ENCODE measurements around the gene SLC9A6. TPM values are rescaled to one million over a fixed set of nuclear protein-coding genes. Genes with fewer than 3 reads are reported as not detected.

SLC9A6 gene
- total RNA-seq, 1 donor from 2014 or later = 24.2 TPM

DNA sequence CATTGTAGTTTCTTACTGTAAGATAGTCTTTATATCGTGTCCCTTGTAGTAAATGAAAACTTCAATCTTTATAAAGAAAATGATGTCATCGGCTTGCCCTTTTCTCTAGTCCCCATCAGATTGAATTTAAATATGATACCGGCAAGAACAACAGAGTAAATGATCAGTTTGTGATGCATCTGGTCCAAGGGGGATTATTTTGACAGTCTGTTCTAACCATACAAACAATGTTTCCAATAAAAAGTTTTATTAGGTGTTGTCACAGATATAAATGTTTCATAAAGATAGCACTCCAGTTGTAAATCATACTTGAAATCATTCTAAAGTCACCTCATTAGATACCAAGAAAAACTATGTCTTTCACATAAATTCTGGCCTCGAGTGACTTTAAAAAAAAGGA lies 72.3 kb downstream of the SLC9A6 start:
- peaks cover 7% of the 10 kb centered on the region for H3K9me3 Mint-ChIP-seq
- Histone ChIP-seq H3K4me1 (peaks cover 5% of the 10 kb centered on the region), H3K9ac (no peak overlapping the region), H3K4me3 (no peak overlapping the region), H4K20me1 (ENCODE audit: low read depth) (no peaks in the 10 kb centered on the region), H2AFZ (replicated peaks) (no peak overlapping the region), H3K9me3 (ENCODE audit: low read depth) (no peaks in the 10 kb centered on the region), H3F3A (ENCODE audit: low read depth) (no peaks in the 10 kb centered on the region), H3K27ac (no peak overlapping the region), H3K79me2 (ENCODE audit: low read depth) (no peaks in the 10 kb centered on the region), H3K27me3 (no peaks in the 10 kb centered on the region), H3K36me3 (no peaks in the 10 kb centered on the region), H3K4me2 (no peak overlapping the region)
- peaks cover 4% of the 10 kb centered on the region for H3K27me3 Mint-ChIP-seq (ENCODE audit: insufficient read depth, low read depth)
- no peak overlapping the region for H3K4me3 Mint-ChIP-seq
- H3K4me1 Mint-ChIP-seq = no peaks in the 10 kb centered on the region
- no peak for DNase-seq (ENCODE audit: low spot score)
- H3K36me3 Mint-ChIP-seq = no peaks in the 10 kb centered on the region
- TF ChIP-seq EZH2 (IDR thresholded peaks at IDR 0.05) = no peak
- TF ChIP-seq CTCF (IDR thresholded peaks at IDR 0.05) = no peak
- TF ChIP-seq EZH2phosphoT487 (IDR thresholded peaks at IDR 0.05) = no peak
- no peak overlapping the region for H3K27ac Mint-ChIP-seq

GRCh38 chrX:136059350-136059749 lies 74.1 kb downstream of the SLC9A6 start:
- Histone ChIP-seq H3K4me2 (no peak overlapping the region), H3K36me3 (no peaks in the 10 kb centered on the region), H3K9me3 (ENCODE audit: low read depth) (no peaks in the 10 kb centered on the region), H3K4me1 (peaks cover 5% of the 10 kb centered on the region), H3K27ac (no peak overlapping the region), H3K27me3 (no peaks in the 10 kb centered on the region), H3K9ac (no peak overlapping the region), H4K20me1 (ENCODE audit: low read depth) (no peaks in the 10 kb centered on the region), H3K4me3 (no peak overlapping the region), H2AFZ (replicated peaks) (no peak overlapping the region), H3K79me2 (ENCODE audit: low read depth) (no peaks in the 10 kb centered on the region), H3F3A (ENCODE audit: low read depth) (no peaks in the 10 kb centered on the region)
- TF ChIP-seq EZH2phosphoT487 (IDR thresholded peaks at IDR 0.05) (no peak), CTCF (IDR thresholded peaks at IDR 0.05) (no peak), EZH2 (IDR thresholded peaks at IDR 0.05) (no peak)
- Mint-ChIP-seq H3K36me3 (no peaks in the 10 kb centered on the region), H3K27ac (no peak overlapping the region), H3K4me1 (no peaks in the 10 kb centered on the region), H3K9me3 (peaks cover 3% of the 10 kb centered on the region), H3K4me3 (no peak overlapping the region), H3K27me3 (ENCODE audit: insufficient read depth, low read depth) (peaks cover 4% of the 10 kb centered on the region)
- no peak for DNase-seq (ENCODE audit: low spot score)

- peaks cover 4% of the 10 kb centered on the region for H3K27me3 Mint-ChIP-seq (ENCODE audit: insufficient read depth, low read depth)
- no peaks in the 10 kb centered on the region for H3K9me3 Mint-ChIP-seq
- no peak overlapping the region for H3K4me3 Mint-ChIP-seq
- no peak overlapping the region for H3K4me3 ChIP-seq
- H3K9ac ChIP-seq = no peak overlapping the region
- H3K4me1 ChIP-seq = no peaks in the 10 kb centered on the region
- TF ChIP-seq EZH2 (IDR thresholded peaks at IDR 0.05) = no peak
- no peak for TF ChIP-seq EZH2phosphoT487 (IDR thresholded peaks at IDR 0.05)
- H3K9me3 ChIP-seq (ENCODE audit: low read depth) = no peaks in the 10 kb centered on the region
- no peak overlapping the region for H3K27ac ChIP-seq
- no peaks in the 10 kb centered on the region for H3K79me2 ChIP-seq (ENCODE audit: low read depth)
- H3K4me1 Mint-ChIP-seq = peaks cover 9% of the 10 kb centered on the region
- no peak overlapping the region for H2AFZ ChIP-seq (replicated peaks)
- no peaks in the 10 kb centered on the region for H3F3A ChIP-seq (ENCODE audit: low read depth)
- no peaks in the 10 kb centered on the region for H3K36me3 ChIP-seq
- no peak overlapping the region for H3K4me2 ChIP-seq
- no peaks in the 10 kb centered on the region for H3K27me3 ChIP-seq
- H3K36me3 Mint-ChIP-seq = no peaks in the 10 kb centered on the region
- no peak for DNase-seq (ENCODE audit: low spot score)
- H4K20me1 ChIP-seq (ENCODE audit: low read depth) = no peaks in the 10 kb centered on the region
- H3K27ac Mint-ChIP-seq = no peak overlapping the region
Measured at GRCh38 chrX:136061286-136061685, 76.1 kb downstream of the SLC9A6 start.

- Mint-ChIP-seq H3K27ac (no peak overlapping the region), H3K27me3 (ENCODE audit: insufficient read depth, low read depth) (peaks cover 4% of the 10 kb centered on the region), H3K4me3 (no peak overlapping the region), H3K9me3 (no peaks in the 10 kb centered on the region), H3K36me3 (no peaks in the 10 kb centered on the region), H3K4me1 (peaks cover 9% of the 10 kb centered on the region)
- no peaks in the 10 kb centered on the region for H4K20me1 ChIP-seq (ENCODE audit: low read depth)
- no peaks in the 10 kb centered on the region for H3K79me2 ChIP-seq (ENCODE audit: low read depth)
- no peak for DNase-seq (ENCODE audit: low spot score)
- H3K36me3 ChIP-seq = no peaks in the 10 kb centered on the region
- no peak overlapping the region for H3K4me2 ChIP-seq
- H3K27ac ChIP-seq = no peak overlapping the region
- H3K27me3 ChIP-seq = no peaks in the 10 kb centered on the region
- H3K4me1 ChIP-seq = no peaks in the 10 kb centered on the region
- H3K9ac ChIP-seq = no peak overlapping the region
- H3F3A ChIP-seq (ENCODE audit: low read depth) = no peaks in the 10 kb centered on the region
- H3K4me3 ChIP-seq = no peak overlapping the region
- H2AFZ ChIP-seq (replicated peaks) = no peak overlapping the region
- no peaks in the 10 kb centered on the region for H3K9me3 ChIP-seq (ENCODE audit: low read depth)
- TF ChIP-seq EZH2phosphoT487 (IDR thresholded peaks at IDR 0.05) = no peak
Measured at GRCh38 chrX:136061696-136062095, 76.5 kb downstream of the SLC9A6 start.

Data from neural progenitor cell (in vitro differentiated cells).